ENCODE results near the gene QSER1.
A peak's percentile ranks its signal among the peaks of the same experiment; 100 is the strongest.

QSER1 gene

GRCh38 chr11:32897103-32897502 lies 4.5 kb downstream of the QSER1 start:
- H3K4me3 ChIP-seq (ENCODE audit: severe bottlenecking) = no peak overlapping the region
- H3K27ac ChIP-seq (ENCODE audit: poor library complexity, severe bottlenecking) = no peak overlapping the region
- no peaks in the 10 kb centered on the region for H3K27me3 ChIP-seq (ENCODE audit: insufficient read depth, poor library complexity, severe bottlenecking)
- TF ChIP-seq CTCF (IDR thresholded peaks at IDR 0.05; ENCODE audit: poor library complexity, severe bottlenecking) = no peak
- no peaks in the 10 kb centered on the region for H3K9me3 ChIP-seq (ENCODE audit: severe bottlenecking)
- H3K36me3 ChIP-seq (ENCODE audit: low read depth) = peaks cover 24% of the 10 kb centered on the region
- no peak for ATAC-seq (ENCODE audit: low read depth)
- peaks cover 7% of the 10 kb centered on the region for H3K4me1 ChIP-seq (ENCODE audit: insufficient read depth, poor library complexity, severe bottlenecking)
- no peak for DNase-seq (ENCODE audit: low spot score)

GRCh38 chr11:32899438-32899837 lies 6.8 kb downstream of the QSER1 start:
- H3K9me3 ChIP-seq (ENCODE audit: severe bottlenecking) = no peaks in the 10 kb centered on the region
- no peak overlapping the region for H3K27ac ChIP-seq (ENCODE audit: poor library complexity, severe bottlenecking)
- no peak overlapping the region for H3K4me3 ChIP-seq (ENCODE audit: severe bottlenecking)
- peaks cover 12% of the 10 kb centered on the region for H3K4me1 ChIP-seq (ENCODE audit: insufficient read depth, poor library complexity, severe bottlenecking)
- no peak for TF ChIP-seq CTCF (IDR thresholded peaks at IDR 0.05; ENCODE audit: poor library complexity, severe bottlenecking)
- ATAC-seq (ENCODE audit: low read depth) (no peak), DNase-seq (ENCODE audit: low spot score) (no peak)
- no peaks in the 10 kb centered on the region for H3K27me3 ChIP-seq (ENCODE audit: insufficient read depth, poor library complexity, severe bottlenecking)
- H3K36me3 ChIP-seq (ENCODE audit: low read depth) = peaks cover 24% of the 10 kb centered on the region

- TF ChIP-seq CTCF (IDR thresholded peaks at IDR 0.05; ENCODE audit: poor library complexity, severe bottlenecking) = no peak
- Histone ChIP-seq H3K27ac (ENCODE audit: poor library complexity, severe bottlenecking) (peak overlapping the region; percentile 36), H3K9me3 (ENCODE audit: severe bottlenecking) (no peaks in the 10 kb centered on the region), H3K4me1 (ENCODE audit: insufficient read depth, poor library complexity, severe bottlenecking) (peaks cover 7% of the 10 kb centered on the region), H3K4me3 (ENCODE audit: severe bottlenecking) (no peak overlapping the region), H3K36me3 (ENCODE audit: low read depth) (peaks cover 29% of the 10 kb centered on the region), H3K27me3 (ENCODE audit: insufficient read depth, poor library complexity, severe bottlenecking) (no peaks in the 10 kb centered on the region)
- DNase-seq (ENCODE audit: low spot score) (no peak), ATAC-seq (ENCODE audit: low read depth) (0 out of 3 replicates have a peak, but pooled peaks have one; percentile 21)
Observed at GRCh38 chr11:32902089-32902665, 9.6 kb downstream of the QSER1 start.

GRCh38 chr11:32905028-32905667 lies 12.5 kb downstream of the QSER1 start:
- TF ChIP-seq CTCF (IDR thresholded peaks at IDR 0.05; ENCODE audit: poor library complexity, severe bottlenecking) = no peak
- Histone ChIP-seq H3K27ac (ENCODE audit: poor library complexity, severe bottlenecking) (no peak overlapping the region), H3K4me3 (ENCODE audit: severe bottlenecking) (no peak overlapping the region), H3K4me1 (ENCODE audit: insufficient read depth, poor library complexity, severe bottlenecking) (peaks cover 7% of the 10 kb centered on the region), H3K36me3 (ENCODE audit: low read depth) (peaks cover 25% of the 10 kb centered on the region), H3K27me3 (ENCODE audit: insufficient read depth, poor library complexity, severe bottlenecking) (no peaks in the 10 kb centered on the region), H3K9me3 (ENCODE audit: severe bottlenecking) (no peaks in the 10 kb centered on the region)
- ATAC-seq (ENCODE audit: low read depth) (no peak), DNase-seq (ENCODE audit: low spot score) (no peak)

- Histone ChIP-seq H3K36me3 (ENCODE audit: low read depth) (peaks cover 19% of the 10 kb centered on the region), H3K27me3 (ENCODE audit: insufficient read depth, poor library complexity, severe bottlenecking) (no peaks in the 10 kb centered on the region), H3K9me3 (ENCODE audit: severe bottlenecking) (no peaks in the 10 kb centered on the region), H3K4me3 (ENCODE audit: severe bottlenecking) (no peak overlapping the region), H3K4me1 (ENCODE audit: insufficient read depth, poor library complexity, severe bottlenecking) (no peaks in the 10 kb centered on the region), H3K27ac (ENCODE audit: poor library complexity, severe bottlenecking) (no peak overlapping the region)
- no peak for DNase-seq (ENCODE audit: low spot score)
- no peak for TF ChIP-seq CTCF (IDR thresholded peaks at IDR 0.05; ENCODE audit: poor library complexity, severe bottlenecking)
- ATAC-seq (ENCODE audit: low read depth) = no peak
Observed at GRCh38 chr11:32908619-32909018, 16.0 kb downstream of the QSER1 start.

All from RWPE2 (cell line).